ENCODE measurements around the gene GLB1L3. TPM values are rescaled to one million over a fixed set of nuclear protein-coding genes. Genes with fewer than 3 reads are reported as not detected.
"Not testable (repeated sequence)": the region's sequence is repeated elsewhere in the genome, so short reads cannot be mapped to it uniquely, and the experiment has no call there.

Gene GLB1L3
- total RNA-seq, 2 donors from 2014 or later: 7.3 to 19.3 TPM

DNA sequence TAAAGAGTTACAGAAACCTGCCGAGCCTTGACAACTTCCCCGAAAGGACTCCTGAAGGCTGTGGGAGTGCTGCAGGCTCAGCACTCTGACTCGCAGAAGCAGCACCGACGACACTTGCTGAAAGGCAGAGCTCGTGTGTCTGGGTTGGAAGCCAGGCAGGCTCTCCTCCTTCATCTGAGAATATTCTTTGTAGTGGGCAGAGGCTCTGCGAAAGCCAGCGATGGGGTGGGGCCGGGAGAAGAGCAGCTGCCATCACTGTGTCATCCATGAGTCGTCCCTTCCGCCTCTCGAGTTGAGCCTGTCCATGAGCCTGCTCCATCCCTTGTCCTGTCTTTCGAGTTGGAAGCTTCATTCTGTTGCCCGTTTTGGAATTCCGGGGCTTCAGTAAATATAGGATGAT is 67.5 kb downstream of the GLB1L3 start:
- ATAC-seq (no peak), DNase-seq (ENCODE audit: low spot score in 2 of 2) (no peak)
- Mint-ChIP-seq H3K27ac (no peak overlapping the region), H3K9me3 (no peaks in the 10 kb centered on the region), H3K36me3 (no peaks in the 10 kb centered on the region)

GRCh38 chr11:134344497-134345236 is 68.5 kb downstream of the GLB1L3 start:
- H3K36me3 Mint-ChIP-seq; H3K27ac Mint-ChIP-seq; H3K9me3 Mint-ChIP-seq; DNase-seq (ENCODE audit: low spot score in 2 of 2): not testable (repeated sequence)
- ATAC-seq: peak in 1 of 2 donors; percentile 18

GRCh38 chr11:134345237-134345550 is 69.0 kb downstream of the GLB1L3 start:
- no peak for DNase-seq (ENCODE audit: low spot score in 2 of 2)
- Mint-ChIP-seq H3K36me3 (no peaks in the 10 kb centered on the region), H3K27ac (no peak overlapping the region), H3K9me3 (no peaks in the 10 kb centered on the region)
- ATAC-seq: no peak

DNA sequence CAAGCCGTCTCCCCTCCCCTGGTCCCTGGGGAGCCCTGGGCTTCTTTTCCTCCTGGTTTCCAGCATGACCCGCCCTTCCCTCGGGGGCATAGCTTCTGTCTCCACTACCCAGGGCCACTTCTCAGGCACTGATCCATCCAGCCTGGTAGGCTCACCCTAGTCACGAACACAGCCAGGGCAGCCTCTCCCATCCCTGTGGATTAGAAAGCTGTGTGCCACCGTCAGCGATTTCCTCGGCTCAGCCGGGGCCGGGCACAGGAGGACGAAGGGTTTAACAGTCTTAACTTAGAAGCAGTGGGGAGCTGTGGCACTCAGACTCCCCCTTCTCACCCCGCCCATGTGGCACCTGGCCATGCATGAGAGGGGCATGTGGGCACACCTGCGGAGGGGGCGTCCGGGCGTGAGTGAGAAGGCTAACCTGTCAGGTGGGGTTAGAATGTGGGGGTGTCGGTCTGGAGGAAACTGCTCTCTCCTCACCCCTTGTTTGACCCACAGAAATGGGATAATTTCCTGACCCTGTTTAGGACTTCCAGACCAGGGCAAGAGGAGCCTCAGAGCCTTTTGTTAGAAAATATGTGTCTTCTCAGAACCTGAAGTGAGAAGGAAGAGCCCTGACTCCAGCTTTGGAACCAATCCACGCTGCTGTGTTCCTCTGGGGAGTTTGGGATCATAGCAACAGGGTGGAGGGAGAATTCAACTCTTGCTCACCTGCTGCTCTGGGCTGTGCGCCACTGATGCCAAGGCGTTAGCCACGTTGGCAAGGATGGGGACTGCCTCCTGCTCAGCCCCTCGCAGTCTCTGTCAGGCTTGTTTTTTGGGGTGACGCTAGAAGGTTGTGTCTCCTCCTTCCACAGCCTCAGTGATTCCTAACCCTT is 70.2 kb downstream of the GLB1L3 start:
- DNase-seq (ENCODE audit: low spot score in 2 of 2): no peak
- Mint-ChIP-seq H3K36me3 (no peaks in the 10 kb centered on the region), H3K27ac (no peak overlapping the region), H3K9me3 (no peaks in the 10 kb centered on the region)
- ATAC-seq: no peak

- H3K9me3 Mint-ChIP-seq: no peaks in the 10 kb centered on the region
- no peak for DNase-seq (ENCODE audit: low spot score in 2 of 2)
- no peak overlapping the region for H3K27ac Mint-ChIP-seq
- no peaks in the 10 kb centered on the region for H3K36me3 Mint-ChIP-seq
- ATAC-seq: no peak
These were observed 70.8 kb downstream of the GLB1L3 start for GRCh38 chr11:134346976-134347350.

- ATAC-seq (no peak), DNase-seq (ENCODE audit: low spot score in 2 of 2) (no peak)
- H3K27ac Mint-ChIP-seq: no peak overlapping the region
- no peaks in the 10 kb centered on the region for H3K9me3 Mint-ChIP-seq
- no peaks in the 10 kb centered on the region for H3K36me3 Mint-ChIP-seq
These were observed 71.3 kb downstream of the GLB1L3 start for GRCh38 chr11:134347441-134347840.

DNA sequence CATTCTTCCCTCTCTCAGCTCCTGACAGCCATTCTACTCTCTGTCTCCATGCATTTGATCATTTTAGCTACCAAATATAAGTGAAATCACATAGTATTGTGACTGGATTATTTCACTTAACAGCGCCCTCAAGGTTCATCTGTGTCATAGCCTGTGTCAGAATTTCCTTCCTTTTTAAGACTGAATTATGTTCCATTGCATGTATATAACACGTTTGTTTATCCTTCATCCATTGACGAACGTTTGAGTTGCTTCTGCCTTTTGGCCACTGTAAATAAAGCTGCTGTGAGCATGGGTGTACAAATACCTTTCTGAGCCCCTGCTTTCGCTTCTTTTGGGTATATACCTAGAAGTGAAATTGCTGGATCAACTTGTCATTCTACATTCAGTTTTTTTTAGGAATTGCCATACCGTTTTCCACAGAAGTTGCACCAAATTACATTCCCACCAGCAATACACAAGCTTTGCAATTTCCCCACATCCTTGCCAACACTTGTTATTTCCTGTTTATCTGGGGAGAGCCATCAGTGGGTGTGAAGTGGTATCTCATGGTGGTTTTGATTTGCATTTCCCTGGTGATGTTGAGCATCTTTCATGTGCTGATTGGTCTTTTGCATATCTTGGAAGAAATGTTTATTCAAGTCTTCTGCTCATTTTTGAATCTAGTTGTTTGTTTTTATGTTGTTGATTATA is 73.1 kb downstream of the GLB1L3 start:
- no peak for DNase-seq (ENCODE audit: low spot score in 2 of 2)
- H3K27ac Mint-ChIP-seq: no peak overlapping the region

DNA sequence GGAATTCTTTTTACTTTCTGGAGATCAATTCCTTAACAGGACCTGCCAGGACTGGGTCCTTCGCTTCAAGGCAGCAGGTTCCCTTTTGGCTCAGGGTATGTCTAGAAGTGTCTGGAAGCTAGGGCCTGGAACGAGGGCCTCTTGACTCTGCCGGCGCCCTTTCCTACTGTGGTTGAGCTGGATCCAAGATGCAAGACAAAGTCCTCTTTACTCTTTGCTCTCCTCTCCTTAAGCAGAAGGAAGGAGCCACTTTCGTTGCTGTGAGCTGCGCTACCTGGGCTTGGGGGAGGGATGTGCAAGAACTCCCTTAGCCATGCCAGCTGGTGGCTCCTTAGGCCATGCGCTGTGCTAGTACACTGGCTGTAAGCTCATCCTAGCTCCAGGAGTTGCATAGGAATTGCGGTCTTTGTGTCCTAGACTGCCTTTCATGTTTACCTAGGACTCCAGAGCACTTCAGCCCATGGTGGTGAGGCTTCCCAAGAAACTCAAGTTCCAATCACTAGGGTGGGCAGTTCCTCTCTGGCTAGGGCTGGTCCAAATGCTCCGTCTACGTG is 73.7 kb downstream of the GLB1L3 start:
- Mint-ChIP-seq H3K27ac (no peak overlapping the region), H3K36me3 (no peaks in the 10 kb centered on the region), H3K9me3 (no peaks in the 10 kb centered on the region)
- no peak for ATAC-seq
- no peak for DNase-seq (ENCODE audit: low spot score in 2 of 2)

More for the DNA sequence above, 73.1 kb downstream of the GLB1L3 start:
- no peaks in the 10 kb centered on the region for H3K9me3 Mint-ChIP-seq
- H3K36me3 Mint-ChIP-seq: no peaks in the 10 kb centered on the region
- no peak for ATAC-seq

DNA sequence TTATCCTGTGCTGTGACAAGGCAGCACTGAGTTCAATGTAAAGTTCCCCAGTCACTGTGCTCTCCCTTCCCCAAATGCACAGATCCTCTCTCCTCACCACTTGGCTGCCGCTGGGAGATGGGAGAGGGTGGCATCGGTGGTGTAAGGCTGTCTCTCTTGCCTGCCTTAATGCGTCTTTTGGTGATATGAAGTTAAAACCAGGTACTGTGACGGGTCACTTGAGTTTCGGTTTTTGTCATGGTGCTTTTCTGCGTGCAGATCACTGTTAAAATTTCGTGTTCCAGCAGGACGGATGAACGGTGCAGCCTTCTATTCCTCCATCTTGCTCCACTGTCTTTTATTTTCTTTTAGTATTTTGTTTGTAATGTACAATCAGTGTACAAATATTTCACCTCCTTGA is 74.2 kb downstream of the GLB1L3 start:
- ATAC-seq (no peak), DNase-seq (ENCODE audit: low spot score in 2 of 2) (no peak)
- Mint-ChIP-seq H3K9me3 (no peaks in the 10 kb centered on the region), H3K36me3 (no peaks in the 10 kb centered on the region), H3K27ac (no peak overlapping the region)

DNA sequence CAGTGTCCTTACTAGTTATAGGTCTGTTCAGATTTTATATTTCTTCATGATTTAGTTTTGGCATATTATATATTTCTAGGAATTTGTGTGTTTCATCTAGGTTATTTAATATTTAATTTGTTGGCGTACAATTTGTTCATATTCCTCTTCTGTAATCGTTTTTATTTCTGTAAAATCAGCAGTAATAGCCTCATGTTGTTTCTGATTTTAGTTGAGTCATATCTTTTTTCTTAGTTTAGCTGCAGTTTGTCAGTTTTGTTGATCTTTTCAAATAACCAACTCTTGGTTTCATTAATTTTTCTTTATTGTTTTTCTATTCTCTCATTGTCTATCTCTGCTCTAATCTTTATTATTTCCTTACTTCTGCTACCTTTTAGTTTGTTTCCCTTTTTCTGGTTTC is 75.9 kb downstream of the GLB1L3 start:
- no peak for DNase-seq (ENCODE audit: low spot score in 2 of 2)
- H3K27ac Mint-ChIP-seq: no peak overlapping the region
- no peaks in the 10 kb centered on the region for H3K9me3 Mint-ChIP-seq
- ATAC-seq: no peak
- H3K36me3 Mint-ChIP-seq: no peaks in the 10 kb centered on the region

- Mint-ChIP-seq H3K27ac (no peak overlapping the region), H3K36me3 (peaks cover 0 to 5% of the 10 kb centered on the region in 2 donors), H3K9me3 (no peaks in the 10 kb centered on the region)
- ATAC-seq (no peak), DNase-seq (ENCODE audit: low spot score in 2 of 2) (no peak)
These were observed 79.0 kb downstream of the GLB1L3 start for GRCh38 chr11:134355136-134355535.

- Mint-ChIP-seq H3K27ac (no peak overlapping the region), H3K36me3 (peaks cover 0 to 6% of the 10 kb centered on the region in 2 donors), H3K9me3 (no peaks in the 10 kb centered on the region)
- DNase-seq (ENCODE audit: low spot score in 2 of 2) (no peak), ATAC-seq (no peak)
These were observed 79.5 kb downstream of the GLB1L3 start for GRCh38 chr11:134355656-134356055.

GRCh38 chr11:134356656-134357544 is 80.7 kb downstream of the GLB1L3 start:
- no peaks in the 10 kb centered on the region for H3K9me3 Mint-ChIP-seq
- DNase-seq (ENCODE audit: low spot score in 2 of 2): peak in 1 of 2 donors; percentile 23
- ATAC-seq: no peak
- peaks cover 0 to 6% of the 10 kb centered on the region in 2 donors for H3K36me3 Mint-ChIP-seq
- H3K27ac Mint-ChIP-seq: no peak overlapping the region

- no peak for ATAC-seq
- Mint-ChIP-seq H3K9me3 (no peaks in the 10 kb centered on the region), H3K27ac (no peak overlapping the region), H3K36me3 (peaks cover 0 to 6% of the 10 kb centered on the region in 2 donors)
- DNase-seq (ENCODE audit: low spot score in 2 of 2): peak in 1 of 2 donors; percentile 46
These were observed 81.3 kb downstream of the GLB1L3 start for GRCh38 chr11:134357545-134357839.

DNA sequence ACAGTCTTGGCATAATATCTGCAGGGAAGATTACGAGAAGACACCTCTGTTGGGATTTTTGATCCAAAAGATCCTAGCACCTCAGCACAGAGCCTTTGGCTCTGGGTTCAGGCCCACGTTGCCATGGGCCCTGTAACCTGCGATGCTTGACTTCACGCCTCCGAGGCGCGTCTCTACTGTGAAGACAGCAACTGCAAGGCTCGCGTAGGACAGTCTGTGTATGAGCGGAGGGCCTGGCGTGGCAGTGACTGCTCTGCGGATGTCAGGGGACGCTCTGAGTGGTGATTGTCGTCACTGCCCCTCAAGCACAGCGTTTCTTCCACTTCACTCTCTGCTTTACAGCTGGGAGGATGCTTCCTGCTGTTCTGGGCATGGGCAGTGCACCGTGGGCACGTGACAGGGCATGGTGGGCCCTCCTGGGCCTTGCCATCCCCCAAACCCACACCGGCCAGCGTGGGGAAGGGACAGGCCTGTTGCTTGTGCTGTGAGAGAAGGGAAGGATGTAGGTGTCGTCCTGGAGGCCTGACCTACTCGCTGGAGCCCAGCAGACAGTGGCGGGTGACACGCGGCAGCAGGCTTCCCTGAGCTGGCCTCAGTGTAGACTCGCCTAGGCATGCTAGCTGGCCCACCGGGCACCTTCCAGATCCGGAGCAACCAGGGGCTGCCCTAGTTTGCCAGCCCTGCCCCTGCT is 82.1 kb downstream of the GLB1L3 start:
- Mint-ChIP-seq H3K27ac (no peak overlapping the region), H3K9me3 (no peaks in the 10 kb centered on the region), H3K36me3 (peaks cover 0 to 6% of the 10 kb centered on the region in 2 donors)
- ATAC-seq (no peak), DNase-seq (ENCODE audit: low spot score in 2 of 2) (peak in 1 of 2 donors; percentile 41)

All from activated naive CD4-positive, alpha-beta T cell treated with anti-CD3 and anti-CD28 coated beads, Interleukin-2, amount 50 U/mL, for 72 hours (primary cell).